Adrenal gland (tissue), 12 donors: Measurements from ENCODE around the gene NLK. TPM values are rescaled to one million over a fixed set of nuclear protein-coding genes. Genes with fewer than 3 reads are reported as not detected.

Experiments
- DNase-seq, 7 donors: peaks; one replicate each; pipeline ENCODE4 v3.0.0-alpha.2; 2019 to 2020
- H3K27ac ChIP-seq, 5 donors: fragments of 200-600 bp; sonication (generic) in 4 of 5; 1 replicate in 3 of 5; 2 replicates in 2 of 5; pipeline versions ENCODE4 v1.5.1 to v1.8.0; 2016 to 2020; ENCODE audit warnings: mild to moderate bottlenecking in 1 of 5
- H3K27me3 ChIP-seq: fragments of 200-600 bp; 2 replicates; pipeline ENCODE4 v1.8.0; 2021
- H3K36me3 ChIP-seq, 2 donors: fragments of 200-600 bp; replicated peaks in 1 of 2; 1 replicate in 1 of 2; 2 replicates in 1 of 2; pipeline versions ENCODE4 v1.5.1 to v1.8.0; 2018 to 2022
- H3K4me1 ChIP-seq, 2 donors: fragments of 200-600 bp; replicated peaks in 1 of 2; 1 replicate in 1 of 2; 2 replicates in 1 of 2; pipeline versions ENCODE4 v1.5.1 to v1.8.0; 2018 to 2021
- H3K4me3 ChIP-seq, 4 donors: fragments of 200-600 bp; sonication (generic) in 3 of 4; one replicate each; pipeline ENCODE4 v1.5.1; 2016 to 2018
- H3K9me3 ChIP-seq, 3 donors: fragments of 200-600 bp; sonication (generic) in 1 of 3; replicated peaks in 1 of 3; 1 replicate in 2 of 3; 2 replicates in 1 of 3; pipeline versions ENCODE4 v1.5.1 to v1.8.0; 2016 to 2021
- POLR2A ChIP-seq, 2 donors: fragments of 450-650 bp; IDR thresholded peaks; one replicate each; pipeline ENCODE4 v1.6.1; 2017; ENCODE audit warnings: antibody characterized with exemption in 2 of 2, mild to moderate bottlenecking in 2 of 2, moderate library complexity in 1 of 2
- WGBS, 4 donors: extraction: QIAGEN DNeasy Blood & Tissue Kit in 2 of 4; methylation state at CpG; one replicate each; pipeline versions ENCODE4 v1.1.5 to v1.1.7; 2013 to 2017; 5-methylcytosine and 5-hydroxymethylcytosine counted together
- intact Hi-C, 2 donors: fragments of 100-400 bp; cut with DNase I; formaldehyde crosslinking; loops; one replicate each; pipeline versions ENCODE4 v1.14.1 to v1.15.0; 2022 to 2023
- polyA plus RNA-seq, 3 donors: library from polyadenylated mRNA; stranded (reverse); fragments of 200-250 nt in 2 of 3; fragments of 350-450 nt in 1 of 3; fragmentation: Illumina TruSeq in 1 of 3; extraction: RNeasy Lipid Tissue Mini Kit (QIAGEN cat#74804) in 1 of 3; gene quantifications; one replicate each; pipeline ENCODE4 v1.2.3, GENCODE V29; 2013 to 2014
- total RNA-seq, 9 donors: library from RNA; depleted of rRNA in 4 of 9; stranded (reverse); fragments of >200 nt in 4 of 9; fragments of 120-200 nt in 1 of 9; fragmentation: NEBNext Ultra II Directional in 1 of 9; extraction: Animal tissue kit (Norgen Biotek cat#: 25700) in 1 of 9; gene quantifications; one replicate each; pipeline versions ENCODE4 v1.1.0 to v1.2.4, GENCODE V29; 2013 to 2023
- TF ChIP-seq, protein P1 (sequence below), 6 experiments: fragments of 450-650 bp in 4 of 6; fragments of 200-600 bp in 2 of 6; sonication (generic) in 1 of 6; IDR thresholded peaks; 1 replicate in 5 of 6; 2 replicates in 1 of 6; pipeline versions ENCODE4 v1.5.1 to v1.8.0; 2016 to 2021; ENCODE audit warnings: antibody characterized with exemption in 6 of 6, mild to moderate bottlenecking in 2 of 6, moderate library complexity in 1 of 6
- donor health status: healthy with polysubstance abuse.
- donor health status: Bipolar disorder and iron deficiency.
- donor health status: DM: yes; HTN: yes; CAD: no.
- donor health status: DM: no; HTN: no; CAD: no.
- donor health status: DM: no; HTN: no; CAD: no.
- donor health status: DM: yes; HTN: yes; CAD: no.

The NLK gene
- total and polyA plus RNA-seq, 12 donors = 34.7 to 86.1 (median 56.4) TPM

DNA sequence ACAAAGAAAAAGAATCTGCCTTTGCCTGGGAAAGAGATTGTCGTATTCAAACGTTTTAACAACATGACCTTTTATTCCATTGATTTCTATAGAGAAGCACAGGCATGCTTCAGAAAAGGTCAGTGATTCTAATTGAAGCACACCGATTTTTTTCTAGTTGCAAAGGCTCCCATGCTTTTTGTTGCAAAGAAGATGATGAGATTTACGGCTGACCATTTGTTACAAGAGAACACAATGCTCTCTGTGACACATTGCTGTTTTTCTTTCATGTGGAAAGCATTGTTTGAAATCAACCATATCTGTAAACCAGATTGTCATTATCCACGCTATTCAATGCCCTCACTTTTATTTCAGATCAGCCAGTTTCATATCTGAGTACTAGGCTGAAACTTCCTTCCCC lies 99.8 kb downstream of the NLK start:
- Histone ChIP-seq H3K36me3 (no peaks in the 10 kb centered on the region), H3K4me3 (no peak overlapping the region), H3K4me1 (peaks cover 31 to 38% of the 10 kb centered on the region in 2 donors), H3K9me3 (no peaks in the 10 kb centered on the region), H3K27me3 (no peaks in the 10 kb centered on the region), H3K27ac (peak overlapping the region in 3 of 5 donors; percentile 18 to 48 (median 43))
- TF ChIP-seq POLR2A (IDR thresholded peaks at IDR 0.05) = no peak
- TF ChIP-seq, protein P1, sequence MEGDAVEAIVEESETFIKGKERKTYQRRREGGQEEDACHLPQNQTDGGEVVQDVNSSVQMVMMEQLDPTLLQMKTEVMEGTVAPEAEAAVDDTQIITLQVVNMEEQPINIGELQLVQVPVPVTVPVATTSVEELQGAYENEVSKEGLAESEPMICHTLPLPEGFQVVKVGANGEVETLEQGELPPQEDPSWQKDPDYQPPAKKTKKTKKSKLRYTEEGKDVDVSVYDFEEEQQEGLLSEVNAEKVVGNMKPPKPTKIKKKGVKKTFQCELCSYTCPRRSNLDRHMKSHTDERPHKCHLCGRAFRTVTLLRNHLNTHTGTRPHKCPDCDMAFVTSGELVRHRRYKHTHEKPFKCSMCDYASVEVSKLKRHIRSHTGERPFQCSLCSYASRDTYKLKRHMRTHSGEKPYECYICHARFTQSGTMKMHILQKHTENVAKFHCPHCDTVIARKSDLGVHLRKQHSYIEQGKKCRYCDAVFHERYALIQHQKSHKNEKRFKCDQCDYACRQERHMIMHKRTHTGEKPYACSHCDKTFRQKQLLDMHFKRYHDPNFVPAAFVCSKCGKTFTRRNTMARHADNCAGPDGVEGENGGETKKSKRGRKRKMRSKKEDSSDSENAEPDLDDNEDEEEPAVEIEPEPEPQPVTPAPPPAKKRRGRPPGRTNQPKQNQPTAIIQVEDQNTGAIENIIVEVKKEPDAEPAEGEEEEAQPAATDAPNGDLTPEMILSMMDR (IDR thresholded peaks at IDR 0.05) = no peak
- 29 to 44% (median 41%) methylated on average over 5 of the region's 5 CpGs for WGBS, 4 donors
- intact Hi-C loops = no loop called here
- DNase-seq = no peak

DNA sequence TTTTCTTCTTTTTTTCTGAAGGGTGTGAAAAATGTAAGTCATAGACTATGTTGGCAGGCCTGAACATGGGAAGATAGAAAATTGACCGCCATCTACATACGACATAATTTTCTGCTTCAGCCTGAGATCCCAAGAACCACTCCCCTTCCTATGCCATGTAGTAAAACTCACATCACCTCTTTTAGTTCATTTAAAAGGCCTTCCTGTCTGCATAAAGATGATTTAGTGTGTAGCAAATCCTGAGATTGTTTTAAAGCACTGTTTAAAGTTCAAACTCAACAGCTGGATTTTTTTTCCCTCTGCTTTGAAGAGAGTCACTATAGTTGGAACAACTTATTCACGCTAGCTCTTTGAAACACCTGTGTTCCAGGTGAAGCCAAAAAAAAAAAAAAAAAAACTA lies 101.5 kb downstream of the NLK start:
- WGBS, 4 donors = 88 to 94% (median 93%) methylated on average over 3 of the region's 3 CpGs
- Histone ChIP-seq H3K4me1 (peaks cover 36 to 44% of the 10 kb centered on the region in 2 donors), H3K4me3 (no peak overlapping the region), H3K36me3 (no peaks in the 10 kb centered on the region), H3K27ac (peak overlapping the region in 1 of 5 donors; percentile 77), H3K9me3 (no peaks in the 10 kb centered on the region), H3K27me3 (no peaks in the 10 kb centered on the region)
- no peak for DNase-seq
- TF ChIP-seq POLR2A (IDR thresholded peaks at IDR 0.05) = no peak
- TF ChIP-seq, protein P1 (IDR thresholded peaks at IDR 0.05) = no peak
- intact Hi-C loops = no loop called here

DNA sequence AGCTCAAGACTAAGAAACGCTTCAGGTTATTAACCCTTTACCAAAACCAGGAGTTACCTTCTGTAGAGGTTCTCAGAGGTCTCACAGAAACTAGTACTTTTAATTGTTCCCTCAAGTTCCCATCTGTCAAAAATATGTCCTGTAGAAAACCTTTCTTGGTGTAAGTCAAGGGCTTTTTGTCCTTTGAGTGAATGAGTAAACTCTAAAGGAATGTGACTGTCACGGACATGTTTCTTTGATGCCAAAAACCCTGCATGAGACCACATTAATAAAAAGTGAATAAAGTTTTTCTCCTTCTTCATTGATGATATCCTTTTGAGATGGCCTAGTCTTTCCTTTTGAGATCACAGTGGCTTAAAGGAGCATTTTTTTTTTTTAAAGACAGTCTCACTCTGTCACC lies 102.9 kb downstream of the NLK start:
- 40 to 48% (median 43%) methylated on average over 2 of the region's 2 CpGs for WGBS, 4 donors
- H3K27me3 ChIP-seq = no peaks in the 10 kb centered on the region

DNA sequence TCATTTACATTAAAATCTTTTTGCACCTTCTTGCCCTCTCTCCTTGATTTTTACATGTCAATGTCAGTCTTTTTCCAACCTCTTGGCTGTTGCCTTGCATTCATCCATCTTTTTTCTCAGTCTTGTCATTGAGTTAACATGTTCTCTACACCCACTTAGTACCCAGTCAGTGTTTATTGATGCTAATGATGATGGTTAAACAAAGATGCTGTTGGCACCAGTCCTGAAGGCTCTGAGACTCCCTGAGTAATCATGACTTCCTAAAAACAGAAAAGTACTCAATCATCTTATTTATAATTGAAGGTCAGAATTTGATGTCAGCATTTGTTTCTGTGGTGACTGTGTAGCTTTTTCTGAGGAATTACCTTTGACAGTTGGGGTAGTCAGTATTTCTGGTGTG lies 104.5 kb downstream of the NLK start:
- peak in 3 of 7 donors; percentile 22 to 30 (median 26) for DNase-seq
- Histone ChIP-seq H3K27ac (peak overlapping the region in 4 of 5 donors; percentile 10 to 77 (median 32)), H3K9me3 (no peaks in the 10 kb centered on the region), H3K4me1 (peaks cover 36 to 42% of the 10 kb centered on the region in 2 donors), H3K27me3 (no peaks in the 10 kb centered on the region), H3K4me3 (no peak overlapping the region), H3K36me3 (no peaks in the 10 kb centered on the region)
- intact Hi-C loops = no loop called here
- TF ChIP-seq, protein P1 (IDR thresholded peaks at IDR 0.05) = no peak
- TF ChIP-seq POLR2A (IDR thresholded peaks at IDR 0.05) = no peak

More for the DNA sequence above, 102.9 kb downstream of the NLK start:
- TF ChIP-seq, protein P1 (IDR thresholded peaks at IDR 0.05) = no peak
- TF ChIP-seq POLR2A (IDR thresholded peaks at IDR 0.05) = no peak
- intact Hi-C loops = no loop called here
- no peaks in the 10 kb centered on the region for H3K36me3 ChIP-seq
- no peaks in the 10 kb centered on the region for H3K9me3 ChIP-seq
- peaks cover 36 to 44% of the 10 kb centered on the region in 2 donors for H3K4me1 ChIP-seq
- no peak overlapping the region for H3K4me3 ChIP-seq
- H3K27ac ChIP-seq = peak overlapping the region; percentile 19 to 77 (median 48)
- peak in 1 of 7 donors; percentile 13 for DNase-seq
